H9 (cell line): Measurements from ENCODE around the gene C15orf61. TPM values are rescaled to one million over a fixed set of nuclear protein-coding genes. Genes with fewer than 3 reads are reported as not detected.

Experiments
- DNase-seq: peaks from one replicate; pipeline ENCODE4 v3.0.0-alpha.2; 2017
- H2AFZ ChIP-seq: one replicate; pipeline ENCODE4 v1.6.1; 2013; ENCODE audit warnings: mild to moderate bottlenecking, low read length, control low read depth, moderate library complexity
- H2AK5ac ChIP-seq: 2 replicates; pipeline ENCODE4 v1.6.1; 2013; ENCODE audit warnings: low read length, control low read depth, mixed read lengths; ENCODE audit not compliant: insufficient read length
- H2BK120ac ChIP-seq: one replicate; pipeline ENCODE4 v1.6.1; 2013; ENCODE audit warnings: low read depth, mild to moderate bottlenecking, low read length, control low read depth, inconsistent platforms; ENCODE audit not compliant: poor library complexity, severe bottlenecking
- H2BK12ac ChIP-seq: 2 replicates; pipeline ENCODE4 v1.6.1; 2013; ENCODE audit warnings: low read length, control low read depth, mixed read lengths, low read depth; ENCODE audit not compliant: insufficient read length
- H2BK15ac ChIP-seq: 2 replicates; pipeline ENCODE4 v1.6.1; 2013; ENCODE audit warnings: low read depth, low read length, control low read depth
- H2BK20ac ChIP-seq: one replicate; pipeline ENCODE4 v1.6.1; 2013; ENCODE audit warnings: low read depth, mild to moderate bottlenecking, low read length, control low read depth, inconsistent platforms; ENCODE audit not compliant: poor library complexity, severe bottlenecking
- H2BK5ac ChIP-seq: 2 replicates; pipeline ENCODE4 v1.6.1; 2013; ENCODE audit warnings: low read length, control low read depth, mixed read lengths; ENCODE audit not compliant: insufficient read length
- H3K14ac ChIP-seq: 2 replicates; pipeline ENCODE4 v1.6.1; 2013; ENCODE audit warnings: low read length, control low read depth; ENCODE audit not compliant: insufficient read depth
- H3K18ac ChIP-seq: 2 replicates; pipeline ENCODE4 v1.6.1; 2013; ENCODE audit warnings: low read depth, mild to moderate bottlenecking, mixed read lengths, low read length, control low read depth; ENCODE audit not compliant: insufficient read length
- H3K23ac ChIP-seq: 2 replicates; pipeline ENCODE4 v1.6.1; 2013; ENCODE audit warnings: low read length, control low read depth, mixed read lengths, low read depth; ENCODE audit not compliant: insufficient read length
- H3K23me2 ChIP-seq: 2 replicates; pipeline ENCODE4 v1.6.1; 2013; ENCODE audit warnings: low read depth, mild to moderate bottlenecking, mixed read lengths, low read length, control low read depth; ENCODE audit not compliant: insufficient read length, poor library complexity, severe bottlenecking
- H3K27ac ChIP-seq: 2 replicates; pipeline ENCODE4 v1.5.1; 2013; ENCODE audit warnings: low read length, control low read depth, mixed read lengths, low read depth; ENCODE audit not compliant: insufficient read length
- H3K27me3 ChIP-seq: 2 replicates; pipeline ENCODE4 v1.6.1; 2013; ENCODE audit warnings: low read length, control low read depth, inconsistent platforms; ENCODE audit not compliant: insufficient read depth
- H3K4ac ChIP-seq: 2 replicates; pipeline ENCODE4 v1.6.1; 2013; ENCODE audit warnings: low read depth, mild to moderate bottlenecking, control low read depth, inconsistent platforms, low read length, moderate library complexity
- H3K4me1 ChIP-seq: 2 replicates; pipeline ENCODE4 v1.6.1; 2013; ENCODE audit warnings: low read length, control low read depth, inconsistent platforms; ENCODE audit not compliant: insufficient read depth
- H3K4me2 ChIP-seq: 2 replicates; pipeline ENCODE4 v1.6.1; 2013; ENCODE audit warnings: low read length, control low read depth, mixed read lengths; ENCODE audit not compliant: insufficient read length, insufficient read depth
- H3K56ac ChIP-seq: 2 replicates; pipeline ENCODE4 v1.6.1; 2013; ENCODE audit warnings: low read depth, mild to moderate bottlenecking, mixed read lengths, low read length, control low read depth; ENCODE audit not compliant: insufficient read length
- H3K79me1 ChIP-seq: 2 replicates; pipeline ENCODE4 v1.6.1; 2013; ENCODE audit warnings: low read depth, mild to moderate bottlenecking, moderate library complexity, low read length, control low read depth, inconsistent platforms; ENCODE audit not compliant: insufficient read depth, poor library complexity, severe bottlenecking
- H3K79me2 ChIP-seq: 2 replicates; pipeline ENCODE4 v1.6.1; 2013; ENCODE audit warnings: low read length, control low read depth, inconsistent platforms; ENCODE audit not compliant: insufficient read depth
- H3K9ac ChIP-seq: 2 replicates; pipeline ENCODE4 v1.6.1; 2013; ENCODE audit warnings: low read length, control low read depth, mixed read lengths; ENCODE audit not compliant: insufficient read length; ENCODE audit errors: extremely low read depth
- H3K9me3 ChIP-seq: one replicate; pipeline ENCODE4 v1.6.1; 2013; ENCODE audit warnings: low read depth, low read length, inconsistent platforms; ENCODE audit not compliant: control insufficient read depth
- H3T11ph ChIP-seq: one replicate; pipeline ENCODE4 v1.6.1; 2013; ENCODE audit warnings: mild to moderate bottlenecking, low read length, control low read depth, inconsistent platforms
- H4K20me1 ChIP-seq: one replicate; pipeline ENCODE4 v1.6.1; 2013; ENCODE audit not compliant: control insufficient read depth, insufficient read length, insufficient read depth
- H4K5ac ChIP-seq: 2 replicates; pipeline ENCODE4 v1.6.1; 2013; ENCODE audit warnings: low read depth, mild to moderate bottlenecking, mixed read lengths, low read length, control low read depth; ENCODE audit not compliant: insufficient read length
- H4K8ac ChIP-seq: replicated peaks from 2 replicates; pipeline ENCODE4 v1.6.1; 2013; ENCODE audit warnings: low read length, control low read depth, mixed read lengths, low read depth; ENCODE audit not compliant: insufficient read length
- H4K91ac ChIP-seq: 2 replicates; pipeline ENCODE4 v1.6.1; 2013; ENCODE audit warnings: low read depth, mild to moderate bottlenecking, moderate library complexity, mixed read lengths, low read length, control low read depth; ENCODE audit not compliant: insufficient read length
- H3K27ac Mint-ChIP-seq, 3 experiments: 2 replicates in 2 of 3; 3 replicates in 1 of 3; pipeline ENCODE4 v1.8.0; 2020 to 2021; ENCODE audit warnings: mixed read lengths in 3 of 3, mild to moderate bottlenecking in 1 of 3, moderate library complexity in 1 of 3
- H3K27me3 Mint-ChIP-seq: 2 replicates; pipeline ENCODE4 v1.8.0; 2021; ENCODE audit warnings: low read depth, mild to moderate bottlenecking, moderate library complexity, mixed read lengths
- H3K36me3 Mint-ChIP-seq, 3 experiments: 2 replicates in 2 of 3; 3 replicates in 1 of 3; pipeline ENCODE4 v1.8.0; 2020 to 2021; ENCODE audit warnings: low read depth in 3 of 3, mixed read lengths in 3 of 3; ENCODE audit not compliant: insufficient read depth in 1 of 3
- H3K4me1 Mint-ChIP-seq, 2 experiments: 2 replicates each; pipeline ENCODE4 v1.8.0; 2020; ENCODE audit warnings: mixed read lengths in 2 of 2
- H3K4me3 Mint-ChIP-seq, 2 experiments: 2 replicates in 1 of 2; 3 replicates in 1 of 2; pipeline ENCODE4 v1.8.0; 2020 to 2021; ENCODE audit warnings: mild to moderate bottlenecking in 2 of 2, mixed read lengths in 2 of 2, moderate library complexity in 1 of 2
- H3K9me3 Mint-ChIP-seq, 2 experiments: 2 replicates in 1 of 2; 3 replicates in 1 of 2; pipeline ENCODE4 v1.8.0; 2020; ENCODE audit warnings: mild to moderate bottlenecking in 2 of 2, mixed read lengths in 2 of 2, moderate library complexity in 1 of 2
- CTCF ChIP-seq: fragments of 200-600 bp; sonication (generic); conservative IDR thresholded peaks from 3 replicates; pipeline ENCODE4 v1.8.0; 2021; ENCODE audit warnings: antibody characterized with exemption, mild to moderate bottlenecking
- WGBS: extraction: QIAGEN DNeasy Blood & Tissue Kit; methylation state at CpG from one replicate; pipeline ENCODE4 v1.1.7; 2013; ENCODE audit warnings: missing lambda C conversion rate, low lambda C conversion rate, mixed read lengths; ENCODE audit not compliant: insufficient read length; ENCODE audit errors: extremely low coverage; 5-methylcytosine and 5-hydroxymethylcytosine counted together
- total RNA-seq: library from RNA; stranded (reverse); gene quantifications from 2 replicates; pipeline ENCODE4 v1.2.1, GENCODE V29; 2021

C15orf61 gene
- total RNA-seq, 1 experiment from 2014 or later: 2.6 TPM

- H3K27ac ChIP-seq: no peak overlapping the region
- peaks cover 4% of the 10 kb centered on the region; the same call in 1 of the 2 replicates for H3K4me1 ChIP-seq
- H2AK5ac ChIP-seq: no peak overlapping the region
- H2BK5ac ChIP-seq: no peak overlapping the region
- H2BK12ac ChIP-seq: no peak overlapping the region
- peak overlapping the region; percentile 92 to 95 for H3K4me3 Mint-ChIP-seq
- H3K56ac ChIP-seq: no peak overlapping the region
- H3K79me1 ChIP-seq: no peaks in the 10 kb centered on the region
- H2BK20ac ChIP-seq: no peak overlapping the region
- WGBS: no CpG with 5 or more reads among the region's 7 CpGs
- peaks cover 23 to 24% of the 10 kb centered on the region in 2 experiments for H3K4me1 Mint-ChIP-seq
- no peak overlapping the region for H3K18ac ChIP-seq
- H2BK15ac ChIP-seq: no peak overlapping the region
- H3K36me3 Mint-ChIP-seq: peaks cover 0 to 13% (median 9%) of the 10 kb centered on the region in 3 experiments; a peak in 2 of 7 replicates
- TF ChIP-seq CTCF: no peak
- peaks cover 6% of the 10 kb centered on the region for H3K27me3 Mint-ChIP-seq
- no peak overlapping the region for H4K8ac ChIP-seq
- peaks cover 10% of the 10 kb centered on the region for H3K23me2 ChIP-seq
- H3K27ac Mint-ChIP-seq: no peak overlapping the region
- no peak overlapping the region for H2AFZ ChIP-seq
- H3K23ac ChIP-seq: no peak overlapping the region
- no peaks in the 10 kb centered on the region for H3K9me3 Mint-ChIP-seq
- H3K4ac ChIP-seq: no peak overlapping the region
- no peaks in the 10 kb centered on the region for H4K20me1 ChIP-seq
- no peak overlapping the region for H4K5ac ChIP-seq
- H3K4me2 ChIP-seq: peak overlapping the region; percentile 71
- no peaks in the 10 kb centered on the region for H3K27me3 ChIP-seq
- no peak overlapping the region for H3T11ph ChIP-seq
- peak overlapping the region; percentile 21 for H3K9ac ChIP-seq
- no peak overlapping the region for H4K91ac ChIP-seq
- no peak for DNase-seq
- H3K79me2 ChIP-seq: no peaks in the 10 kb centered on the region
- no peak overlapping the region for H2BK120ac ChIP-seq
- H3K9me3 ChIP-seq: no peaks in the 10 kb centered on the region
- no peak overlapping the region for H3K14ac ChIP-seq
Observed at GRCh38 chr15:67543348-67543718, 22.4 kb downstream of the C15orf61 start.
